GM23248 (cell line): Measurements from ENCODE around the gene MMP15.

Source experiments
- EZH2 ChIP-seq: fragments of 200-600 bp; sonication (generic); IDR thresholded peaks from 2 replicates; pipeline ENCODE4 v1.6.1; 2018; ENCODE audit warnings: antibody characterized with exemption, mild to moderate bottlenecking; ENCODE audit not compliant: insufficient read depth, poor library complexity, severe bottlenecking
- EZH2phosphoT487 ChIP-seq: fragments of 200-600 bp; sonication (generic); IDR thresholded peaks from 2 replicates; pipeline ENCODE4 v1.6.1; 2018; ENCODE audit warnings: antibody characterized with exemption, moderate library complexity, mild to moderate bottlenecking, low read depth; ENCODE audit not compliant: insufficient read depth

GRCh38 chr16:58036943-58037342 is 11.4 kb downstream of the MMP15 start:
- TF ChIP-seq EZH2 (no peak), EZH2phosphoT487 (no peak)
